ENCODE measurements around the gene SLC6A8. TPM values are rescaled to one million over a fixed set of nuclear protein-coding genes. Genes with fewer than 3 reads are reported as not detected.
A peak's percentile ranks its signal among the peaks of the same experiment; 100 is the strongest.
"Not testable (repeated sequence)": the region's sequence is repeated elsewhere in the genome, so short reads cannot be mapped to it uniquely, and the experiment has no call there.

The SLC6A8 gene
- total RNA-seq, 1 donor from 2014 or later = 57.9 TPM

GRCh38 chrX:153689654-153690465 is 2.1 kb downstream of the SLC6A8 start:
- no peaks in the 10 kb centered on the region for H3K9me3 Mint-ChIP-seq (ENCODE audit: unreplicated experiment)
- FAIRE-seq (no peak), DNase-seq (ENCODE audit: low read depth) (no peak)
- H4K20me1 ChIP-seq (ENCODE audit: insufficient read depth, low read length) = peaks cover 10% of the 10 kb centered on the region
- no peaks in the 10 kb centered on the region for H3K27me3 Mint-ChIP-seq (ENCODE audit: low read depth, unreplicated experiment)
- peak overlapping the region; percentile 76 for H3K4me3 Mint-ChIP-seq (ENCODE audit: unreplicated experiment)
- peaks cover 11% of the 10 kb centered on the region for H3K4me1 ChIP-seq (ENCODE audit: insufficient read depth, low read length)
- TF ChIP-seq, protein P1, sequence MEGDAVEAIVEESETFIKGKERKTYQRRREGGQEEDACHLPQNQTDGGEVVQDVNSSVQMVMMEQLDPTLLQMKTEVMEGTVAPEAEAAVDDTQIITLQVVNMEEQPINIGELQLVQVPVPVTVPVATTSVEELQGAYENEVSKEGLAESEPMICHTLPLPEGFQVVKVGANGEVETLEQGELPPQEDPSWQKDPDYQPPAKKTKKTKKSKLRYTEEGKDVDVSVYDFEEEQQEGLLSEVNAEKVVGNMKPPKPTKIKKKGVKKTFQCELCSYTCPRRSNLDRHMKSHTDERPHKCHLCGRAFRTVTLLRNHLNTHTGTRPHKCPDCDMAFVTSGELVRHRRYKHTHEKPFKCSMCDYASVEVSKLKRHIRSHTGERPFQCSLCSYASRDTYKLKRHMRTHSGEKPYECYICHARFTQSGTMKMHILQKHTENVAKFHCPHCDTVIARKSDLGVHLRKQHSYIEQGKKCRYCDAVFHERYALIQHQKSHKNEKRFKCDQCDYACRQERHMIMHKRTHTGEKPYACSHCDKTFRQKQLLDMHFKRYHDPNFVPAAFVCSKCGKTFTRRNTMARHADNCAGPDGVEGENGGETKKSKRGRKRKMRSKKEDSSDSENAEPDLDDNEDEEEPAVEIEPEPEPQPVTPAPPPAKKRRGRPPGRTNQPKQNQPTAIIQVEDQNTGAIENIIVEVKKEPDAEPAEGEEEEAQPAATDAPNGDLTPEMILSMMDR (IDR thresholded peaks at IDR 0.05; ENCODE audit: insufficient read depth, low read depth, low read length) = peak; percentile 8
- TF ChIP-seq EZH2 (IDR thresholded peaks at IDR 0.05; ENCODE audit: insufficient read depth, low read length) = no peak
- H3K36me3 ChIP-seq (ENCODE audit: insufficient read depth, low read length) = no peaks in the 10 kb centered on the region
- no peaks in the 10 kb centered on the region for H3K36me3 Mint-ChIP-seq (ENCODE audit: low read depth, unreplicated experiment)
- H3K79me2 ChIP-seq (ENCODE audit: insufficient read depth, low read length) = peaks cover 5% of the 10 kb centered on the region
- no peak overlapping the region for H3K27ac Mint-ChIP-seq (ENCODE audit: unreplicated experiment)
- H3K4me2 ChIP-seq (ENCODE audit: low read length) = peak overlapping the region; percentile 76
- H3K4me1 Mint-ChIP-seq (ENCODE audit: low read depth, unreplicated experiment) = peaks cover 2% of the 10 kb centered on the region
- H3K4me3 ChIP-seq (ENCODE audit: insufficient read depth, low read depth, low read length) = peak overlapping the region; percentile 17
- H3K27ac ChIP-seq (ENCODE audit: low read depth, low read length) = no peak overlapping the region
- H2AFZ ChIP-seq (ENCODE audit: low read depth, low read length) = no peak overlapping the region
- no peaks in the 10 kb centered on the region for H3K27me3 ChIP-seq (ENCODE audit: insufficient read depth, low read length)
- H3K9me3 ChIP-seq (ENCODE audit: insufficient read depth, low read depth, low read length) = no peaks in the 10 kb centered on the region
- no peak overlapping the region for H3K9ac ChIP-seq (ENCODE audit: low read length)

DNA sequence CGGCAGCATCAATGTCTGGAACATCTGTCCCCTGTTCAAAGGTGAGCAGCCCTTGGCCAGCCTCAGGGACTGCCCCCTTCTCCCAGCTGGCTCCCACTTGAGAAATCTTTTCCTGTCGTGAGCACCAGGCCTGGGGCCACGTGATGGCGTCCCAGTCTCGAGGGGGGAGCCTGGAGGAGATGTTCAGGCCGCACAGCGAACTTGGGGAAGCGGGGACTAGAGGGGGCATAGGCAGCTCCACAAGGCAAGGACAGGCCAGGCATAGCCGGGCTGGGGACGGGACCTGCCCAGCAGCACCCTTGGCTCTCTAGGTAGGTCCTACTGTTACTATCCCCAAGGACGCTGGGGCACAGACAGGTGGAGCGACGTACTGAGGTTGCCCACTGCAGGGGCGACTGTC is 2.7 kb downstream of the SLC6A8 start:
- TF ChIP-seq, protein P1 (IDR thresholded peaks at IDR 0.05; ENCODE audit: insufficient read depth, low read depth, low read length) = no peak
- no peak for TF ChIP-seq EZH2 (IDR thresholded peaks at IDR 0.05; ENCODE audit: insufficient read depth, low read length)
- H3K36me3 Mint-ChIP-seq (ENCODE audit: low read depth, unreplicated experiment) = no peaks in the 10 kb centered on the region
- H3K4me3 Mint-ChIP-seq (ENCODE audit: unreplicated experiment) = peak overlapping the region; percentile 27
- no peaks in the 10 kb centered on the region for H3K27me3 Mint-ChIP-seq (ENCODE audit: low read depth, unreplicated experiment)
- no peak overlapping the region for H3K27ac Mint-ChIP-seq (ENCODE audit: unreplicated experiment)
- Histone ChIP-seq H3K27me3 (ENCODE audit: insufficient read depth, low read length) (no peaks in the 10 kb centered on the region), H3K4me3 (ENCODE audit: insufficient read depth, low read depth, low read length) (no peak overlapping the region), H3K4me2 (ENCODE audit: low read length) (peak overlapping the region; percentile 76), H3K79me2 (ENCODE audit: insufficient read depth, low read length) (peaks cover 5% of the 10 kb centered on the region), H4K20me1 (ENCODE audit: insufficient read depth, low read length) (peaks cover 10% of the 10 kb centered on the region), H3K4me1 (ENCODE audit: insufficient read depth, low read length) (peaks cover 11% of the 10 kb centered on the region), H3K9me3 (ENCODE audit: insufficient read depth, low read depth, low read length) (no peaks in the 10 kb centered on the region), H3K27ac (ENCODE audit: low read depth, low read length) (no peak overlapping the region), H3K36me3 (ENCODE audit: insufficient read depth, low read length) (no peaks in the 10 kb centered on the region), H2AFZ (ENCODE audit: low read depth, low read length) (no peak overlapping the region), H3K9ac (ENCODE audit: low read length) (no peak overlapping the region)
- no peaks in the 10 kb centered on the region for H3K9me3 Mint-ChIP-seq (ENCODE audit: unreplicated experiment)
- FAIRE-seq (no peak), DNase-seq (ENCODE audit: low read depth) (no peak)
- peaks cover 2% of the 10 kb centered on the region for H3K4me1 Mint-ChIP-seq (ENCODE audit: low read depth, unreplicated experiment)

GRCh38 chrX:153691032-153691827 is 3.5 kb downstream of the SLC6A8 start:
- H3K9ac ChIP-seq (ENCODE audit: low read length); H3K4me3 ChIP-seq (ENCODE audit: insufficient read depth, low read depth, low read length); FAIRE-seq; H3K27ac Mint-ChIP-seq (ENCODE audit: unreplicated experiment); H3K36me3 ChIP-seq (ENCODE audit: insufficient read depth, low read length); H3K4me2 ChIP-seq (ENCODE audit: low read length); H3K4me1 Mint-ChIP-seq (ENCODE audit: low read depth, unreplicated experiment); H3K79me2 ChIP-seq (ENCODE audit: insufficient read depth, low read length); H3K27ac ChIP-seq (ENCODE audit: low read depth, low read length); H3K9me3 Mint-ChIP-seq (ENCODE audit: unreplicated experiment); H3K27me3 Mint-ChIP-seq (ENCODE audit: low read depth, unreplicated experiment); DNase-seq (ENCODE audit: low read depth); H2AFZ ChIP-seq (ENCODE audit: low read depth, low read length); H3K9me3 ChIP-seq (ENCODE audit: insufficient read depth, low read depth, low read length); H3K27me3 ChIP-seq (ENCODE audit: insufficient read depth, low read length); H3K36me3 Mint-ChIP-seq (ENCODE audit: low read depth, unreplicated experiment); H3K4me3 Mint-ChIP-seq (ENCODE audit: unreplicated experiment); H4K20me1 ChIP-seq (ENCODE audit: insufficient read depth, low read length): not testable (repeated sequence)
- peaks cover 11% of the 10 kb centered on the region for H3K4me1 ChIP-seq (ENCODE audit: insufficient read depth, low read length)
